Posterior cingulate gyrus (tissue), 11 donors: ENCODE data around the gene MOBP.
"Not testable (repeated sequence)": the region's sequence is repeated elsewhere in the genome, so short reads cannot be mapped to it uniquely, and the experiment has no call there.

Experiments
- DNase-seq, 10 donors: peaks; one replicate each; pipeline versions ENCODE4 v3.0.0 to v3.0.0-alpha.2; 2020 to 2021; ENCODE audit warnings: mixed read lengths in 3 of 10
- intact Hi-C: fragments of 100-400 bp; cut with DNase I; formaldehyde crosslinking; loops from one replicate; pipeline ENCODE4 v1.15.1; 2023

MOBP gene

GRCh38 chr3:39448506-39449233, 18.8 kb upstream of the MOBP start:
- intact Hi-C loops, result loop anchor here (1.0 kb wide), 1 partner anchor 50 kb away; no protein-coding TSS in a partner anchor
- no peak for DNase-seq

GRCh38 chr3:39449796-39450195, 17.7 kb upstream of the MOBP start:
- DNase-seq, result no peak
- intact Hi-C loops, result no loop called here

- intact Hi-C loops, result no loop called here
- no peak for DNase-seq
Observed at GRCh38 chr3:39453134-39453533, 14.3 kb upstream of the MOBP start.

GRCh38 chr3:39453872-39454271, 13.6 kb upstream of the MOBP start:
- DNase-seq, intact Hi-C loops: not testable (repeated sequence)

- no peak for DNase-seq
- intact Hi-C loops, result no loop called here
Observed at GRCh38 chr3:39454591-39455217, 12.8 kb upstream of the MOBP start.

GRCh38 chr3:39456159-39456558, 11.3 kb upstream of the MOBP start:
- no peak for DNase-seq
- intact Hi-C loops, result no loop called here

GRCh38 chr3:39457361-39457760, 10.1 kb upstream of the MOBP start:
- intact Hi-C loops, result no loop called here
- DNase-seq, result no peak

- intact Hi-C loops, DNase-seq: not testable (repeated sequence)
Observed at GRCh38 chr3:39458579-39458978, 8.9 kb upstream of the MOBP start.

GRCh38 chr3:39460677-39461076, 6.8 kb upstream of the MOBP start:
- intact Hi-C loops, result no loop called here
- peak in 9 of 10 donors; percentile 34 to 95 (median 64) for DNase-seq

- intact Hi-C loops, result no loop called here
- DNase-seq, result no peak
Observed at GRCh38 chr3:39463269-39463668, 4.2 kb upstream of the MOBP start.

GRCh38 chr3:39466988-39467387, 492 bp upstream of the MOBP start:
- DNase-seq, result no peak
- intact Hi-C loops, result no loop called here

- intact Hi-C loops, result no loop called here
- no peak for DNase-seq
Observed at GRCh38 chr3:39468108-39468436, 592 bp downstream of the MOBP start.

GRCh38 chr3:39469258-39469657, 1.8 kb downstream of the MOBP start:
- intact Hi-C loops, result no loop called here
- no peak for DNase-seq

GRCh38 chr3:39469945-39470344, 2.5 kb downstream of the MOBP start:
- intact Hi-C loops, result no loop called here

GRCh38 chr3:39471652-39472051, 4.2 kb downstream of the MOBP start:
- DNase-seq, result no peak
- intact Hi-C loops, result no loop called here

More at GRCh38 chr3:39469945-39470344, 2.5 kb downstream of the MOBP start:
- DNase-seq, result peak in 3 of 10 donors; percentile 28 to 78 (median 60)

GRCh38 chr3:39473452-39474125, 6.1 kb downstream of the MOBP start:
- DNase-seq, result no peak
- intact Hi-C loops, result no loop called here

GRCh38 chr3:39474126-39474515, 6.6 kb downstream of the MOBP start:
- intact Hi-C loops, result no loop called here
- no peak for DNase-seq

GRCh38 chr3:39476783-39477182, 9.3 kb downstream of the MOBP start:
- intact Hi-C loops, result no loop called here
- no peak for DNase-seq

- intact Hi-C loops, result no loop called here
- no peak for DNase-seq
Observed at GRCh38 chr3:39478226-39478625, 10.7 kb downstream of the MOBP start.

GRCh38 chr3:39479701-39480414, 12.4 kb downstream of the MOBP start:
- intact Hi-C loops, result no loop called here

GRCh38 chr3:39485547-39485946, 18.1 kb downstream of the MOBP start:
- intact Hi-C loops, result no loop called here
- peak in 3 of 10 donors; percentile 38 to 90 (median 59) for DNase-seq

More at GRCh38 chr3:39479701-39480414, 12.4 kb downstream of the MOBP start:
- no peak for DNase-seq
